Gastroesophageal sphincter (tissue), 4 donors: Measurements from ENCODE around the gene TBCD. TPM values are rescaled to one million over a fixed set of nuclear protein-coding genes. Genes with fewer than 3 reads are reported as not detected.

Source experiments
- ATAC-seq: fragments of 150-250 bp; one replicate; pipeline ENCODE4 v1.9.1; 2016; ENCODE audit warnings: mild to moderate bottlenecking, moderate library complexity
- H3K27ac ChIP-seq, 4 donors: fragments of 200-600 bp; sonication (generic) in 3 of 4; 1 replicate in 3 of 4; 2 replicates in 1 of 4; pipeline ENCODE4 v1.5.1; 2016 to 2019
- H3K27me3 ChIP-seq: fragments of 200-600 bp; sonication (generic); one replicate; pipeline ENCODE4 v1.5.1; 2019
- H3K36me3 ChIP-seq, 2 donors: fragments of 200-600 bp; sonication (generic); one replicate each; pipeline ENCODE4 v1.5.1; 2019; ENCODE audit warnings: control low read depth in 1 of 2
- H3K4me1 ChIP-seq, 3 donors: fragments of 200-600 bp; sonication (generic); 1 replicate in 2 of 3; 2 replicates in 1 of 3; pipeline ENCODE4 v1.5.1; 2016 to 2019; ENCODE audit warnings: control low read depth in 2 of 3
- H3K4me3 ChIP-seq, 2 donors: fragments of 200-600 bp; sonication (generic); one replicate each; pipeline ENCODE4 v1.5.1; 2019; ENCODE audit warnings: mild to moderate bottlenecking in 1 of 2, moderate library complexity in 1 of 2
- H3K9me3 ChIP-seq, 3 donors: fragments of 200-600 bp; sonication (generic); one replicate each; pipeline ENCODE4 v1.5.1; 2017 to 2019; ENCODE audit warnings: control low read depth in 2 of 3
- CTCF ChIP-seq, 4 experiments: fragments of 200-600 bp in 2 of 4; fragments of 450-650 bp in 2 of 4; sonication (generic) in 1 of 4; IDR thresholded peaks; one replicate each; pipeline ENCODE4 v1.5.1; 2017 to 2019; ENCODE audit warnings: antibody characterized with exemption in 4 of 4, mild to moderate bottlenecking in 2 of 4, moderate library complexity in 2 of 4
- EP300 ChIP-seq: sonication (generic); formaldehyde crosslinking; IDR thresholded peaks from one replicate; pipeline ENCODE4 v1.6.1; 2017; ENCODE audit warnings: antibody characterized with exemption, mild to moderate bottlenecking
- POLR2A ChIP-seq, 2 donors: fragments of 450-650 bp; IDR thresholded peaks; one replicate each; pipeline ENCODE4 v1.6.1; 2017; ENCODE audit warnings: antibody characterized with exemption in 2 of 2, mild to moderate bottlenecking in 2 of 2, moderate library complexity in 1 of 2
- POLR2AphosphoS5 ChIP-seq: sonication (generic); formaldehyde crosslinking; IDR thresholded peaks from one replicate; pipeline ENCODE4 v1.6.1; 2017; ENCODE audit warnings: antibody characterized with exemption
- WGBS, 2 donors: methylation state at CpG; one replicate each; pipeline ENCODE4 v1.1.5; 2018; ENCODE audit warnings: low coverage in 1 of 2; 5-methylcytosine and 5-hydroxymethylcytosine counted together
- total RNA-seq, 4 donors: library from RNA; depleted of rRNA; stranded (reverse); fragments of >200 nt; gene quantifications; one replicate each; pipeline ENCODE4 v1.1.0, GENCODE V29; 2016

Gene TBCD
- total RNA-seq, 4 donors from 2014 or later, result 32.0 to 57.8 (median 47.0) TPM

GRCh38 chr17:82787081-82787848, 35.4 kb downstream of the TBCD start:
- peaks cover 0 to 44% of the 10 kb centered on the region in 2 donors for H3K36me3 ChIP-seq
- WGBS, 2 donors, result 73 to 100% methylated on average over 5 to 9 of the region's 27 CpGs
- no peaks in the 10 kb centered on the region for H3K9me3 ChIP-seq
- peak; percentile 88 for ATAC-seq
- H3K4me3 ChIP-seq, result no peak overlapping the region
- H3K4me1 ChIP-seq, result peaks cover 0 to 2% (median 0%) of the 10 kb centered on the region in 3 donors
- H3K27ac ChIP-seq, result no peak overlapping the region
- no peak for TF ChIP-seq POLR2AphosphoS5
- TF ChIP-seq POLR2A (IDR thresholded peaks at IDR 0.05), result no peak
- no peak for TF ChIP-seq EP300
- no peak for TF ChIP-seq CTCF (IDR thresholded peaks at IDR 0.05)
- no peaks in the 10 kb centered on the region for H3K27me3 ChIP-seq

- WGBS, 2 donors, result 90% methylated on average over 9 of the region's 18 CpGs; no CpG with 5 or more reads in 1 of the 2 donors
- H3K27ac ChIP-seq, result no peak overlapping the region
- H3K27me3 ChIP-seq, result no peaks in the 10 kb centered on the region
- no peak for ATAC-seq
- H3K4me3 ChIP-seq, result no peak overlapping the region
- no peaks in the 10 kb centered on the region for H3K9me3 ChIP-seq
- TF ChIP-seq CTCF (IDR thresholded peaks at IDR 0.05) (no peak), POLR2AphosphoS5 (no peak), EP300 (no peak)
- H3K4me1 ChIP-seq, result peaks cover 0 to 3% (median 0%) of the 10 kb centered on the region in 3 donors
- H3K36me3 ChIP-seq, result peaks cover 0 to 33% of the 10 kb centered on the region in 2 donors
Measured at GRCh38 chr17:82788206-82789001, 36.5 kb downstream of the TBCD start.

- Histone ChIP-seq H3K9me3 (no peaks in the 10 kb centered on the region), H3K27ac (no peak overlapping the region), H3K36me3 (peaks cover 0 to 26% of the 10 kb centered on the region in 2 donors), H3K27me3 (no peaks in the 10 kb centered on the region), H3K4me1 (peaks cover 0 to 10% (median 0%) of the 10 kb centered on the region in 3 donors), H3K4me3 (no peak overlapping the region)
- ATAC-seq, result no peak
- no peak for TF ChIP-seq EP300
- no peak for TF ChIP-seq POLR2AphosphoS5
- no peak for TF ChIP-seq POLR2A (IDR thresholded peaks at IDR 0.05)
- no peak for TF ChIP-seq CTCF (IDR thresholded peaks at IDR 0.05)
- 90 to 94% methylated on average over 4 to 5 of the region's 19 CpGs for WGBS, 2 donors
Measured at GRCh38 chr17:82789051-82789592, 37.3 kb downstream of the TBCD start.

GRCh38 chr17:82789806-82790205, 37.9 kb downstream of the TBCD start:
- H3K27ac ChIP-seq, result no peak overlapping the region
- 92 to 100% methylated on average over 1 to 9 of the region's 18 CpGs for WGBS, 2 donors
- H3K4me3 ChIP-seq, result no peak overlapping the region
- ATAC-seq, result no peak
- TF ChIP-seq POLR2AphosphoS5 (no peak), EP300 (no peak), POLR2A (IDR thresholded peaks at IDR 0.05) (no peak), CTCF (IDR thresholded peaks at IDR 0.05) (no peak)
- no peaks in the 10 kb centered on the region for H3K9me3 ChIP-seq
- no peaks in the 10 kb centered on the region for H3K27me3 ChIP-seq
- H3K36me3 ChIP-seq, result peaks cover 0 to 19% of the 10 kb centered on the region in 2 donors
- peaks cover 0 to 17% (median 6%) of the 10 kb centered on the region in 3 donors for H3K4me1 ChIP-seq
